ENCODE data around the gene NR1H3.

NR1H3 gene

DNA sequence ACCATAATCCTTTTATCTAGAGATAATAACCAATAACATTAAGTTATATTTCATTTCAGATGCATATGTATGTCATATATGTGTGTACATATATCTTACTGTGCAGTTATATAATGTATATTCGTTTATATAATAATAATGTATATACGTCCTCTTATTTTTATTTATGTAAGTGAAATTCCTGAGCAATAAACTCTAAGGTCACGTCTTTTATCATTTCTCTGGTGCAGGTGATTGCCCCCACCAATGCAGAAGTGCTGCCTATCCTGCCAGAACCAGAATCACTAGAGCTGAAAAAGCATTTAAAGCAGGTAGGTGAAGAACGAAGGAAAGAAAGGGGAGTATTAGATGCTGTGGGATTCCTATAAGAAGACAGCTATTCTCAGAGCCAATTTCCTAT lies 21.0 kb downstream of the NR1H3 start:
- H3K4me1 ChIP-seq (ENCODE audit: control insufficient read depth, insufficient read depth, low read length) = no peaks in the 10 kb centered on the region

DNA sequence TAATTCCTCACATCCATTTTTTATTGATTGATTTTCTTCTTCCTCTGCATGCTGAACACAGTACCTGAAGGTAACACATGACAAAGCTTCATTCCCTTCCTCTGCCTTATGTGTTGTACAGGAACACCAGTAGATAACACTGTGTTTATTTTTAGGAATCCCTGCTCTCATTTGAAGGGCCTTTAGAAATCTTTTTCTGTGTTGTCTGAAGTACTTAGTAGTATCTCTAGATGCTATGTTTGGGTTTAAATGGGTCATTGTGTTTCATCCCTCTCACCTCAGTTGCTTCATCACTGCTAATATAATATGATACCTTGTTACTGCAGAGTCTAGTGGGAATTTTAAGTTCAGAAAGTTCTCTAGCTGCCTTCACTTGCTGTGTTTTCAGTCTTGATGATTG lies 22.3 kb downstream of the NR1H3 start:
- H3K27ac ChIP-seq (ENCODE audit: low read length) = no peak overlapping the region
- H3K36me3 ChIP-seq (ENCODE audit: control insufficient read depth in 2 of 2, insufficient read depth in 2 of 2, low read length in 2 of 2) = peaks cover 63 to 68% of the 10 kb centered on the region in 2 donors

More for the DNA sequence above, 21.0 kb downstream of the NR1H3 start:
- no peak overlapping the region for H3K9ac ChIP-seq (ENCODE audit: low read length in 2 of 2)
- peaks cover 50 to 62% of the 10 kb centered on the region in 2 donors for H3K36me3 ChIP-seq (ENCODE audit: control insufficient read depth in 2 of 2, insufficient read depth in 2 of 2, low read length in 2 of 2)
- no peaks in the 10 kb centered on the region for H3K9me3 ChIP-seq (ENCODE audit: control insufficient read depth in 2 of 2, low read length in 2 of 2)
- H3K4me3 ChIP-seq (ENCODE audit: low read length in 2 of 2) = no peak overlapping the region
- no peak overlapping the region for H3K27ac ChIP-seq (ENCODE audit: low read length)
- no peaks in the 10 kb centered on the region for H3K27me3 ChIP-seq (ENCODE audit: control insufficient read depth in 1 of 2, insufficient read depth in 2 of 2, low read length in 2 of 2)

DNA sequence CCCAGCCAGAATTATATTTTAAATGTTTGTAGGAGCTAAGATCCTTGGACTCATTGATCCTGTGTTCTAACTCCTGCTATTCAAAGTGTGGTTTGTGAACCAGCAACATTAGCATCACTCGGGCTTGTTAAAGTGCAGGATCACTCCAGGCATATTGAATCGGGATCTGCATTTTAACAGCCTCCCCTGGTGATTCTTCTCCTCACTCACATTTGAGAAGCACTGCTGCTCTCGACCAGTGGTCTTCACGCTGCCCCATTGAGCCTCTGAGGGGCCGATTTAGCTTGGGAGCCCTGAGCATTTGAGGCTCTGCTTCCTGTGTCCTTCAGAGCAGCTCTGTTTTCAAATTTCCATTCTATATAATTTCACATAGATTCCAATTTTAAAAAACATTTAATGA lies 23.1 kb downstream of the NR1H3 start:
- Histone ChIP-seq H3K9ac (ENCODE audit: low read length in 2 of 2) (no peak overlapping the region), H3K4me3 (ENCODE audit: low read length in 2 of 2) (no peak overlapping the region), H3K27ac (ENCODE audit: low read length) (no peak overlapping the region), H3K9me3 (ENCODE audit: control insufficient read depth in 2 of 2, low read length in 2 of 2) (no peaks in the 10 kb centered on the region), H3K27me3 (ENCODE audit: control insufficient read depth in 1 of 2, insufficient read depth in 2 of 2, low read length in 2 of 2) (no peaks in the 10 kb centered on the region), H3K4me1 (ENCODE audit: control insufficient read depth, insufficient read depth, low read length) (no peaks in the 10 kb centered on the region), H3K36me3 (ENCODE audit: control insufficient read depth in 2 of 2, insufficient read depth in 2 of 2, low read length in 2 of 2) (peaks cover 66 to 70% of the 10 kb centered on the region in 2 donors)

More for the DNA sequence above, 22.3 kb downstream of the NR1H3 start:
- no peak overlapping the region for H3K9ac ChIP-seq (ENCODE audit: low read length in 2 of 2)
- no peak overlapping the region for H3K4me3 ChIP-seq (ENCODE audit: low read length in 2 of 2)
- no peaks in the 10 kb centered on the region for H3K4me1 ChIP-seq (ENCODE audit: control insufficient read depth, insufficient read depth, low read length)
- H3K27me3 ChIP-seq (ENCODE audit: control insufficient read depth in 1 of 2, insufficient read depth in 2 of 2, low read length in 2 of 2) = no peaks in the 10 kb centered on the region
- H3K9me3 ChIP-seq (ENCODE audit: control insufficient read depth in 2 of 2, low read length in 2 of 2) = no peaks in the 10 kb centered on the region

DNA sequence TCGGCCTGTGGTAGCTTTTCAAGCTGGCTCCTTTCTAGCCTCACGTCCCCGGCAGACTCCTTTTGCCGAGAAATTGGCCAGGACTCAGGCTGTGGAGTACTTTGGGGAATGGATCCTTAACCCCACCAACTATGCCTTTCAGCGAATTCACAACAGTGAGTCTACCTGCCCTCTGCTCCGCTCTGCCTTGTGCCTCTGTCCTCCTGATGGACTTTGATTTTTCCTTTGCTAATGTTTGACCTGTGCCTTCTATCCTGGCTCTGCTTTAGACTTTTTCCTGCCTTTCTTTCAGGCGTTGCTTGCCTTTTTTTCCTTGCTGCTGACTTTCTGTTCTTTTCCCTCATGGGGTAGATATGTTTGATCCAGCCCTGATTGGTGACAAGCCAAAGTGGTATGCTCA lies 24.7 kb downstream of the NR1H3 start:
- no peak overlapping the region for H3K4me3 ChIP-seq (ENCODE audit: low read length in 2 of 2)
- H3K4me1 ChIP-seq (ENCODE audit: control insufficient read depth, insufficient read depth, low read length) = no peaks in the 10 kb centered on the region
- no peak overlapping the region for H3K27ac ChIP-seq (ENCODE audit: low read length)
- no peak overlapping the region for H3K9ac ChIP-seq (ENCODE audit: low read length in 2 of 2)
- no peaks in the 10 kb centered on the region for H3K9me3 ChIP-seq (ENCODE audit: control insufficient read depth in 2 of 2, low read length in 2 of 2)
- peaks cover 64 to 65% of the 10 kb centered on the region in 2 donors for H3K36me3 ChIP-seq (ENCODE audit: control insufficient read depth in 2 of 2, insufficient read depth in 2 of 2, low read length in 2 of 2)
- H3K27me3 ChIP-seq (ENCODE audit: control insufficient read depth in 1 of 2, insufficient read depth in 2 of 2, low read length in 2 of 2) = no peaks in the 10 kb centered on the region

DNA sequence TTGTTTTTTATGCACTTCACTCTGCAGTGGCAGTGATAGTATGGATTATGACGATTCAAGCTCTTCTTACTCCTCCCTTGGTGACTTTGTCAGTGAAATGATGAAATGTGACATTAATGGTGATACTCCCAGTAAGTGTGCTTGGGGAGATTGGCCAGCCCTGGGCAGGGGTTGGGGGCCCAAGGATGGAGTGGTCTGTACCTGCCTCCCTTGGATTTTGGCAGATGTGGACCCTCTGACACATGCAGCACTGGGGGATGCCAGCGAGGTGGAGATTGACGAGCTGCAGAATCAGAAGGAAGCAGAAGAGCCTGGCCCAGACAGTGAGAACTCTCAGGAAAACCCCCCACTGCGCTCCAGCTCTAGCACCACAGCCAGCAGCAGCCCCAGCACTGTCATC lies 26.4 kb downstream of the NR1H3 start:
- no peak overlapping the region for H3K27ac ChIP-seq (ENCODE audit: low read length)
- no peak overlapping the region for H3K9ac ChIP-seq (ENCODE audit: low read length in 2 of 2)
- peaks cover 63 to 67% of the 10 kb centered on the region in 2 donors for H3K36me3 ChIP-seq (ENCODE audit: control insufficient read depth in 2 of 2, insufficient read depth in 2 of 2, low read length in 2 of 2)
- H3K4me1 ChIP-seq (ENCODE audit: control insufficient read depth, insufficient read depth, low read length) = no peaks in the 10 kb centered on the region
- H3K27me3 ChIP-seq (ENCODE audit: control insufficient read depth in 1 of 2, insufficient read depth in 2 of 2, low read length in 2 of 2) = no peaks in the 10 kb centered on the region
- no peak overlapping the region for H3K4me3 ChIP-seq (ENCODE audit: low read length in 2 of 2)
- no peaks in the 10 kb centered on the region for H3K9me3 ChIP-seq (ENCODE audit: control insufficient read depth in 2 of 2, low read length in 2 of 2)

DNA sequence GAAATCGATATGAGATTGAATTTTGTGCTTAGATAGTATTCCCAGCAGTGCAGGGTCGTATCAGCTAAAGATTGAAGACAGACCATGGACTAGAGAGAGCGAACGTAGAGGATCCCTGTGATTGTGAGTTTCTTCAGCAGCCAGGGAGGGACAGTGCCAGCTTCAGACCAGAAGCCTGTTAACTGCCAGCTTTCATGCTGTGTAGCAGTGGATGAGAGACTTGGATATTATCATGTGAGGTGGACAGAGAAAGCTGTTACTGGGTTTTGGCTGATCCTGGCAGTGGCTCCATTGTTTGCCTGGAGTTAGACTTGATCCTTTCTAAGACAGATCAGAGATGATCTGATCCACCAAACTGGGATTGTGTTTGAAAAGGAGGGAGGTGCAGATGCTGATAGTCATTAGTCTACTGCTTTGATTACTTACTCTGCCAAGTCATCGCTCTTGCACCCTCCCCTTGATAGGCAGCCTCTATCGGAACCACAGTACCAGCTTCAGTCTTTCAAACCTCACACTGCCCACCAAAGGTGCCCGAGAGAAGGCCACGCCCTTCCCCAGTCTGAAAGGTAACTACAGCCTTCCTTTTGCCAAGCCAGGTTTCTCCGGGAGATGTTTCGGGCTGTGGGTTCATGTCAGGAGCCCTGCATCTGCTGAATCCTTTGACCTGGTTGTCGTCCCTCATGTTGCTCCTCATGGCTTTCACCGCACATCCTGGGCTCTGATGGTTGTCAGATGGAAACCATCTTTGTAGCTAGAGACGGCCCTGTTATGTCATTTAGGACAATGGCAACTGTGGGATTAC lies 28.4 kb downstream of the NR1H3 start:
- Histone ChIP-seq H3K27ac (ENCODE audit: low read length) (no peak overlapping the region), H3K27me3 (ENCODE audit: control insufficient read depth in 1 of 2, insufficient read depth in 2 of 2, low read length in 2 of 2) (no peaks in the 10 kb centered on the region), H3K9ac (ENCODE audit: low read length in 2 of 2) (no peak overlapping the region), H3K4me1 (ENCODE audit: control insufficient read depth, insufficient read depth, low read length) (no peaks in the 10 kb centered on the region), H3K9me3 (ENCODE audit: control insufficient read depth in 2 of 2, low read length in 2 of 2) (no peaks in the 10 kb centered on the region), H3K36me3 (ENCODE audit: control insufficient read depth in 2 of 2, insufficient read depth in 2 of 2, low read length in 2 of 2) (peaks cover 77 to 78% of the 10 kb centered on the region in 2 donors), H3K4me3 (ENCODE audit: low read length in 2 of 2) (no peak overlapping the region)

DNA sequence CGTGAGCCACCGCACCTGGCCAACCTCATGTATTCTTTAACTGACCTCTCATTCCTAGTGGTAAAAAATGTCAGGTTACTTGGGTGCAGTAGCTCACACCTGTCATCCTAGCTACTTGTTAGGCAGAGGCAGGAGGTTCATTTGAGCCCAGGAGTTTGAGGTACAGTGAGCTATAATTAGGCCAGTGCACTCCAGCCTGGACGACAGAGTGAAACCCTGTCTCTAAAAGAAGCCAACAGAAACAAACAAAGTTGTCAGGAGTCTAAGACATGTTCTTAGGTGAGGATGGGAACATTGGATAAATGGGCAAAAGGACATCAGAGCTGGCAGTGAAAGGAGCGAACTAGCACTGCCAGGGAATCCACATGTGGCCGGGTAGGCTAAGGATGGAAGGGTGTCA lies 30.3 kb downstream of the NR1H3 start:
- H3K9ac ChIP-seq (ENCODE audit: low read length in 2 of 2) = no peak overlapping the region
- H3K27me3 ChIP-seq (ENCODE audit: control insufficient read depth in 1 of 2, insufficient read depth in 2 of 2, low read length in 2 of 2) = no peaks in the 10 kb centered on the region
- H3K36me3 ChIP-seq (ENCODE audit: control insufficient read depth in 2 of 2, insufficient read depth in 2 of 2, low read length in 2 of 2) = peaks cover 78 to 81% of the 10 kb centered on the region in 2 donors
- no peaks in the 10 kb centered on the region for H3K9me3 ChIP-seq (ENCODE audit: control insufficient read depth in 2 of 2, low read length in 2 of 2)
- no peaks in the 10 kb centered on the region for H3K4me1 ChIP-seq (ENCODE audit: control insufficient read depth, insufficient read depth, low read length)
- H3K27ac ChIP-seq (ENCODE audit: low read length) = no peak overlapping the region
- H3K4me3 ChIP-seq (ENCODE audit: low read length in 2 of 2) = no peak overlapping the region

DNA sequence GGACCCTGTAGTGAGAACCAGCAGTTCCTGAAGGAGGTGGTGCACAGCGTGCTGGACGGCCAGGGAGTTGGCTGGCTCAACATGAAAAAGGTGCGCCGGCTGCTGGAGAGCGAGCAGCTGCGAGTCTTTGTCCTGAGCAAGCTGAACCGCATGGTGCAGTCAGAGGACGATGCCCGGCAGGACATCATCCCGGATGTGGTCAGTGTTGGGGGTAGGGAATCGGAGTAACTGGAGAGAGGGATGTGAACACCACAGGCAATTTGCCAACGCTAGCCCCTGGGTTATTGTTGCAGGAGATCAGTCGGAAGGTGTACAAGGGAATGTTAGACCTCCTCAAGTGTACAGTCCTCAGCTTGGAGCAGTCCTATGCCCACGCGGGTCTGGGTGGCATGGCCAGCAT lies 32.1 kb downstream of the NR1H3 start:
- H3K4me3 ChIP-seq (ENCODE audit: low read length in 2 of 2) = no peak overlapping the region
- H3K4me1 ChIP-seq (ENCODE audit: control insufficient read depth, insufficient read depth, low read length) = no peaks in the 10 kb centered on the region
- H3K9me3 ChIP-seq (ENCODE audit: control insufficient read depth in 2 of 2, low read length in 2 of 2) = no peaks in the 10 kb centered on the region
- no peak overlapping the region for H3K27ac ChIP-seq (ENCODE audit: low read length)
- H3K9ac ChIP-seq (ENCODE audit: low read length in 2 of 2) = no peak overlapping the region
- no peaks in the 10 kb centered on the region for H3K27me3 ChIP-seq (ENCODE audit: control insufficient read depth in 1 of 2, insufficient read depth in 2 of 2, low read length in 2 of 2)
- peaks cover 72 to 75% of the 10 kb centered on the region in 2 donors for H3K36me3 ChIP-seq (ENCODE audit: control insufficient read depth in 2 of 2, insufficient read depth in 2 of 2, low read length in 2 of 2)

DNA sequence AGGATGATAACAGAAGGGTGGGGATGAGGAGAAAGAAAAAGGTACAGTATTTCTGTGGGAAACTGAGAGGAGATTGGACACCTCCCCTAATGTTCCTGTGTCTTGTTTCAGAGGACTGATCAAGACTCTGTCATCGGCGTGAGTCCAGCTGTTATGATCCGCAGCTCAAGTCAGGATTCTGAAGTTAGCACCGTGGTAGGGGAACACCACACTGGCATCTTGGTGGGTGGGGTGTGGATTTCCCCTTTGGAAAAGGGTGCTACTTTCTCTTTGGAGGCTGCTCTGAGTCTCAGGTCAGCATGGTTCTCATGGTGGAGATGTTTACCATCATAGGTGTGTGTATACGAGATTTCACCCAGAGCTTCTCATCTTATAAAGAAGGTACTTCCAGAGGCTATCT lies 37.6 kb downstream of the NR1H3 start:
- Histone ChIP-seq H3K4me3 (ENCODE audit: low read length in 2 of 2) (no peak overlapping the region), H3K9ac (ENCODE audit: low read length in 2 of 2) (no peak overlapping the region), H3K36me3 (ENCODE audit: control insufficient read depth in 2 of 2, insufficient read depth in 2 of 2, low read length in 2 of 2) (peaks cover 61 to 64% of the 10 kb centered on the region in 2 donors), H3K9me3 (ENCODE audit: control insufficient read depth in 2 of 2, low read length in 2 of 2) (peaks cover 4 to 7% of the 10 kb centered on the region in 2 donors), H3K27ac (ENCODE audit: low read length) (no peak overlapping the region), H3K4me1 (ENCODE audit: control insufficient read depth, insufficient read depth, low read length) (no peaks in the 10 kb centered on the region), H3K27me3 (ENCODE audit: control insufficient read depth in 1 of 2, insufficient read depth in 2 of 2, low read length in 2 of 2) (no peaks in the 10 kb centered on the region)

DNA sequence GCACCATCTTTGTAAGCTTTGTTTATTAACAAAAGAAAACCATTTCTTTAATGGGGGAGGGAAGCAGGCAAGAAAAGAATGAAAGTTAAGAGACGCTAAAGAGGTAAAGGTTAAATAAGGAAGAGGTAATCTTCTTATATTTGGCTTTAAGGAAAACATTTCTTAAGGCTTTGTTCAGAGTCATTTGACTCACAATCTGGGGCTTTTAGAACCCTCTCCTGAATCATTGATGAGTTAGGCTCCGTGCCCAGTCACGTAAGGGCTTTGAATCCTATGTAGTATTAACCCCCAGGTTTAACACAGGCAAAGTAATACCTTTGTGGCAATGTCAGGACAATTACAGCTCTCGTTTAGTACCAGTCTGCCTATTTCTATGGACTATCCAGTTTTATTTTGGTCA lies 38.2 kb downstream of the NR1H3 start:
- no peak overlapping the region for H3K4me3 ChIP-seq (ENCODE audit: low read length in 2 of 2)
- H3K4me1 ChIP-seq (ENCODE audit: control insufficient read depth, insufficient read depth, low read length) = no peaks in the 10 kb centered on the region
- peaks cover 4 to 7% of the 10 kb centered on the region in 2 donors for H3K9me3 ChIP-seq (ENCODE audit: control insufficient read depth in 2 of 2, low read length in 2 of 2)
- no peaks in the 10 kb centered on the region for H3K27me3 ChIP-seq (ENCODE audit: control insufficient read depth in 1 of 2, insufficient read depth in 2 of 2, low read length in 2 of 2)
- H3K9ac ChIP-seq (ENCODE audit: low read length in 2 of 2) = no peak overlapping the region
- no peak overlapping the region for H3K27ac ChIP-seq (ENCODE audit: low read length)
- peaks cover 55 to 57% of the 10 kb centered on the region in 2 donors for H3K36me3 ChIP-seq (ENCODE audit: control insufficient read depth in 2 of 2, insufficient read depth in 2 of 2, low read length in 2 of 2)

DNA sequence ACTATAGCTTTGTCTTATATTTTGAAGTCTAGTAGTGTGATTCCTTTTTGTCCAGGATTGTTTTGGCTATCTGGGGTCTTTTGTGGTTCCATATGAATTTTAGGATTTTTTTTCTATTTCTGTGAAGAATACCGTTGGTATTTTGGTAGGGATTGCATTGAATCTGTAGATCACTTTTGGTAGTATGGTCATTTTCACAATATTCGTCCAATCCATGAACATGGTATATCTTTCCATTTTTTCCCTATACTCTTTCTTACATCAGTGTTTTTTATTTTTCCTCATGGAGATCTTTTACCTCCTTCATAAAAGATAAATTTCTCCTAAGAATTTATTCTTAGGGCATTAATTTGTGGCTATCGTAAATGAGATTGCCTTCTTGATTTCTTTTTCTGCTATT lies 41.3 kb downstream of the NR1H3 start:
- Histone ChIP-seq H3K36me3 (ENCODE audit: control insufficient read depth in 2 of 2, insufficient read depth in 2 of 2, low read length in 2 of 2) (peaks cover 35 to 37% of the 10 kb centered on the region in 2 donors), H3K27me3 (ENCODE audit: control insufficient read depth in 1 of 2, insufficient read depth in 2 of 2, low read length in 2 of 2) (no peaks in the 10 kb centered on the region), H3K4me3 (ENCODE audit: low read length in 2 of 2) (no peak overlapping the region), H3K9me3 (ENCODE audit: control insufficient read depth in 2 of 2, low read length in 2 of 2) (peaks cover 4 to 7% of the 10 kb centered on the region in 2 donors), H3K4me1 (ENCODE audit: control insufficient read depth, insufficient read depth, low read length) (no peaks in the 10 kb centered on the region), H3K27ac (ENCODE audit: low read length) (no peak overlapping the region), H3K9ac (ENCODE audit: low read length in 2 of 2) (no peak overlapping the region)
